PC-3 (cell line): Measurements from ENCODE around the gene TMPRSS7.

Experiments
- EZH2phosphoT487 ChIP-seq: fragments of 300-600 bp; sonication (generic); IDR thresholded peaks from 2 replicates; pipeline ENCODE4 v1.6.1; 2018; ENCODE audit warnings: mild to moderate bottlenecking, antibody characterized with exemption, low read length, borderline replicate concordance
- TF ChIP-seq, protein P1 (sequence below): fragments of 300-600 bp; sonication (generic); conservative IDR thresholded peaks from 2 replicates; pipeline ENCODE4 v1.5.1; 2017; ENCODE audit warnings: antibody characterized with exemption, low read depth, mild to moderate bottlenecking, low read length

DNA sequence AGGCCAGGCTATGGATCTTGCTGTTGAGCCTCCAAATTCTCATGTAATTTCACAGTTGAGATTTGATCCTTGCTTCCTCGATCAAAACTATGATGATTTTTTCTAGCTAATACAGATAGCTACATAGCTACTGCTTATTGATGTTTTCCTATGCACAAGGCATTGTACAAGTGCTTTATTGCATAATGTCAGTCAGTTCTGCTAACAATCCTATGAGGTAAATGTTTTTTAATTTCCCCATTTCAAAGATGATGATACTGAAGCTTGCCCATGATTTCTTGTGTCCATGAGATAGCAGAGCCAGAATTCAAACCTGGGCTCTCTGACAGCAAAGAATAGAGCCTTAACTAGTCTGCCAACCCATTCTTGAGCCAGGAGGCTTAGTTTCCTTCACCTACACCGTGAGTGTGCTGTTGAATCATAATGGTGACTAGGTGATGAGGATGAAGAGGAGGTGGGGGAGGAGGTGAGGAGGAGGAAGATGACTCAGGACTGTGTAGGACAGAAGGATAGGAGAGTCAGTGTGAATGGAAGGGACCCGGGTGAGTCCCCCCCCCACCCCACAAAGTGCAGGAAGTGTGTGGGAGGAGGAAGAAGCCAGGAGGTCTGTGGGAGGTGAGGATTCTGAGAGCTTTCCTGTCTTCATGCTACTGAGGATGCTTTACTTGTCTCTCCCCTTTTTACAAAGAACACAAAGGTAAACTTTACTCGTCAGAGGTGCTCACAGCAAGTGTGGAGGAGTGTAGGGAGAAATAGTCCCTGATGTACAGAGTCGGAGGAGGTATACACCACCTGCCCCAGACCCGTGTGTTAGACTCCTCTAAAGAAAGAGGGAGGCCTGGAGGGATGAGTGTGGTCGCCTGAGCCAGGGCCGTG, 32.2 kb upstream of the TMPRSS7 start:
- no peak for TF ChIP-seq EZH2phosphoT487
- TF ChIP-seq, protein P1, sequence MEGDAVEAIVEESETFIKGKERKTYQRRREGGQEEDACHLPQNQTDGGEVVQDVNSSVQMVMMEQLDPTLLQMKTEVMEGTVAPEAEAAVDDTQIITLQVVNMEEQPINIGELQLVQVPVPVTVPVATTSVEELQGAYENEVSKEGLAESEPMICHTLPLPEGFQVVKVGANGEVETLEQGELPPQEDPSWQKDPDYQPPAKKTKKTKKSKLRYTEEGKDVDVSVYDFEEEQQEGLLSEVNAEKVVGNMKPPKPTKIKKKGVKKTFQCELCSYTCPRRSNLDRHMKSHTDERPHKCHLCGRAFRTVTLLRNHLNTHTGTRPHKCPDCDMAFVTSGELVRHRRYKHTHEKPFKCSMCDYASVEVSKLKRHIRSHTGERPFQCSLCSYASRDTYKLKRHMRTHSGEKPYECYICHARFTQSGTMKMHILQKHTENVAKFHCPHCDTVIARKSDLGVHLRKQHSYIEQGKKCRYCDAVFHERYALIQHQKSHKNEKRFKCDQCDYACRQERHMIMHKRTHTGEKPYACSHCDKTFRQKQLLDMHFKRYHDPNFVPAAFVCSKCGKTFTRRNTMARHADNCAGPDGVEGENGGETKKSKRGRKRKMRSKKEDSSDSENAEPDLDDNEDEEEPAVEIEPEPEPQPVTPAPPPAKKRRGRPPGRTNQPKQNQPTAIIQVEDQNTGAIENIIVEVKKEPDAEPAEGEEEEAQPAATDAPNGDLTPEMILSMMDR = no peak
